ENCODE results near the gene FAM72C.
"Not testable (repeated sequence)": the region's sequence is repeated elsewhere in the genome, so short reads cannot be mapped to it uniquely, and the experiment has no call there.

FAM72C gene

GRCh38 chr1:143971924-143972700, at the start of gene FAM72C:
TSS of gene FAM72C (minus strand) at chr1:143971986. CDS start at chr1:143971141, 845 bp downstream.
- DNase-seq (ENCODE audit: low spot score), result not testable (repeated sequence)

GRCh38 chr1:144020001-144020738, 48.4 kb upstream of the FAM72C start:
- not testable (repeated sequence) for DNase-seq (ENCODE audit: low spot score)

- not testable (repeated sequence) for DNase-seq (ENCODE audit: low spot score)
Measured at GRCh38 chr1:144019101-144019500, 47.3 kb upstream of the FAM72C start.

- not testable (repeated sequence) for DNase-seq (ENCODE audit: low spot score)
Measured at GRCh38 chr1:144015180-144015966, 43.6 kb upstream of the FAM72C start.

GRCh38 chr1:144014528-144014927, 42.7 kb upstream of the FAM72C start:
- not testable (repeated sequence) for DNase-seq (ENCODE audit: low spot score)

GRCh38 chr1:144014121-144014520, 42.3 kb upstream of the FAM72C start:
- not testable (repeated sequence) for DNase-seq (ENCODE audit: low spot score)

GRCh38 chr1:144012168-144012733, 40.5 kb upstream of the FAM72C start:
- not testable (repeated sequence) for DNase-seq (ENCODE audit: low spot score)

GRCh38 chr1:144009410-144009809, 37.6 kb upstream of the FAM72C start:
- not testable (repeated sequence) for DNase-seq (ENCODE audit: low spot score)

GRCh38 chr1:144004259-144004658, 32.5 kb upstream of the FAM72C start:
- DNase-seq (ENCODE audit: low spot score), result not testable (repeated sequence)

GRCh38 chr1:144003306-144004029, 31.7 kb upstream of the FAM72C start:
- not testable (repeated sequence) for DNase-seq (ENCODE audit: low spot score)

- not testable (repeated sequence) for DNase-seq (ENCODE audit: low spot score)
Measured at GRCh38 chr1:144002141-144002881, 30.5 kb upstream of the FAM72C start.

GRCh38 chr1:144001077-144001476, 29.3 kb upstream of the FAM72C start:
- DNase-seq (ENCODE audit: low spot score), result not testable (repeated sequence)

GRCh38 chr1:143996020-143996419, 24.2 kb upstream of the FAM72C start:
- not testable (repeated sequence) for DNase-seq (ENCODE audit: low spot score)

GRCh38 chr1:143993301-143993907, 21.6 kb upstream of the FAM72C start:
- not testable (repeated sequence) for DNase-seq (ENCODE audit: low spot score)

GRCh38 chr1:143990699-143991098, 18.9 kb upstream of the FAM72C start:
- not testable (repeated sequence) for DNase-seq (ENCODE audit: low spot score)

GRCh38 chr1:143989719-143990118, 17.9 kb upstream of the FAM72C start:
- DNase-seq (ENCODE audit: low spot score), result not testable (repeated sequence)

- DNase-seq (ENCODE audit: low spot score), result not testable (repeated sequence)
Measured at GRCh38 chr1:143989427-143989712, 17.6 kb upstream of the FAM72C start.

- DNase-seq (ENCODE audit: low spot score), result not testable (repeated sequence)
Measured at GRCh38 chr1:143988602-143989426, 17.0 kb upstream of the FAM72C start.

GRCh38 chr1:143987868-143988267, 16.1 kb upstream of the FAM72C start:
- DNase-seq (ENCODE audit: low spot score), result not testable (repeated sequence)

Data from HuH-7 (cell line).